ENCODE measurements around the gene FBXO41.

FBXO41 gene

DNA sequence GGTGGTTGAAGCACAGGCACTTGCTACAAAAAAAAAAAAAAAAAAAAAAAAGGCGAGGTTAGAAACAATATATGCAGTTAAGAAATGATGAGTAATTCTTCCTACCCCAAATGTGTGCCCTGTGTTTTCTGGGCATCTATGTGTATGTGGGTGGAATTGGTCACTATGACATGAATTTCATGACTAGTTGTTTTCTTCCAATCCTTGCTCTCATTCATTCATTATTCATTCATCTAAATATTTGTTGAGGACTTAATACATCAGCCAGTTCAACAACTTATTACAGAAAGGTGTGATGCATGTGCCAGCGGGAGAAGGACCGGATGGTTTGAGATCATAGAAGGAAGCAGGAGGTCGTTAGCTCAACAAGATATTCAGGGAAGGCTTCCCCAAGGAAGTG lies 17.4 kb upstream of the FBXO41 start:
- TF ChIP-seq, protein P1, sequence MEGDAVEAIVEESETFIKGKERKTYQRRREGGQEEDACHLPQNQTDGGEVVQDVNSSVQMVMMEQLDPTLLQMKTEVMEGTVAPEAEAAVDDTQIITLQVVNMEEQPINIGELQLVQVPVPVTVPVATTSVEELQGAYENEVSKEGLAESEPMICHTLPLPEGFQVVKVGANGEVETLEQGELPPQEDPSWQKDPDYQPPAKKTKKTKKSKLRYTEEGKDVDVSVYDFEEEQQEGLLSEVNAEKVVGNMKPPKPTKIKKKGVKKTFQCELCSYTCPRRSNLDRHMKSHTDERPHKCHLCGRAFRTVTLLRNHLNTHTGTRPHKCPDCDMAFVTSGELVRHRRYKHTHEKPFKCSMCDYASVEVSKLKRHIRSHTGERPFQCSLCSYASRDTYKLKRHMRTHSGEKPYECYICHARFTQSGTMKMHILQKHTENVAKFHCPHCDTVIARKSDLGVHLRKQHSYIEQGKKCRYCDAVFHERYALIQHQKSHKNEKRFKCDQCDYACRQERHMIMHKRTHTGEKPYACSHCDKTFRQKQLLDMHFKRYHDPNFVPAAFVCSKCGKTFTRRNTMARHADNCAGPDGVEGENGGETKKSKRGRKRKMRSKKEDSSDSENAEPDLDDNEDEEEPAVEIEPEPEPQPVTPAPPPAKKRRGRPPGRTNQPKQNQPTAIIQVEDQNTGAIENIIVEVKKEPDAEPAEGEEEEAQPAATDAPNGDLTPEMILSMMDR (IDR thresholded peaks at IDR 0.05): no peak

DNA sequence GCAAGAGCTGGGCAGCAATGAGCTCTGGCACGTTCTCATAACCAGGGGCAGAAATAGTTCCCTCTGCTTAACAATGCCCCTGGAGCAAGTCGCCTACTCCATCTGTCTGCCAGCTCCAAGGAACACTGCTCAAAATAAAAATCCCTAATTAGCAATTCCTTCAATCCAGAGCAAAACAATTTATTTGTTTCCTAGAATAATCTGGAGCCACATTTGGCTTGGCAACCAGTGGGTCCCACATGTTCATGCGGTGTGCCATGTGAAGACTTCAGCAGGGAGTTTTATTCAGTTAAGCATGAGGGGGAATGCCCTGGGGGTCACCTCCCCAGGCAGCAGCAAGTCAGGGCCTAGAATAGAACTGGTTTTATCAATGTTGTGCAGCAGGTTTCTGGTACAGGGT lies 16.6 kb upstream of the FBXO41 start:
- TF ChIP-seq, protein P1 (IDR thresholded peaks at IDR 0.05): no peak

DNA sequence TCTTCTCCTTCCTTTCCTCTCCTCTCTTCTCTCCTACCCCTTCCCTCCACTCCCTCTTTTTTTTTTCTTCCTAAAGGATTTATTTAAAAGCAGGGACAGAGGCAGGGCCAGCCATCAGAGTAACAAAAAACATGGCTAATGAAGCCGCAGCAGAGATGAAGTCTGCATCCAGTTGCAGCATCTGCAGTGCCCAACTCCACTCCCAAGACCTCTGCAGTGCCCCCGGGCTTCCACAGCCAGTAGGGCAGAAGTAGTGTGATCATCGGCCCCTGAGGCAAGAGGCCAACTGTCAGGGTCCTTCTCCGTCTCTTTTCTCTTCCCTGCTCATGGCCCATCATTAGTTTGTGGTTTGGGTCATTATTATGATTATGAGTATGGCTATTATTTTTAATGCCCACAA lies 13.3 kb upstream of the FBXO41 start:
- TF ChIP-seq, protein P1 (IDR thresholded peaks at IDR 0.05): no peak

DNA sequence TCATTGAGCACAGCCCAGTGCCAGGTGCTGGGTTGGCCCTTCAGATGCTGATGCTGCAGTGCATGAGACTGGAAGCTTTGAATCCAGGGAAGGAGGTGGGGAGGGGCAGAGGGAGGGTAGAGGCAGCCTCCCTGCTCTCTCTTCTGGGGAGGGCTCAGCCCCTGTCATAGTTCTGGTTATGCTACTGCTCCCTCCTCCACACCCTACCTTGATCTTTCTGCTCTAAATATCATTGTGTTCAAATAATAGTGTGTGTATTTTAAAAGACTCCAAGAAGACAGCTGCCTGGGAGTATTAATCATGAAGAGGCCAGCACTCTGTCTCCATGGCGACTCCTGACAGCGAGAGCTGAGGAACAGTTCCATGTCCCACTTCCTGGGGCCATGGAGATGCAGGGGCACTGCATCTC lies 12.9 kb upstream of the FBXO41 start:
- TF ChIP-seq, protein P1 (IDR thresholded peaks at IDR 0.05): no peak

DNA sequence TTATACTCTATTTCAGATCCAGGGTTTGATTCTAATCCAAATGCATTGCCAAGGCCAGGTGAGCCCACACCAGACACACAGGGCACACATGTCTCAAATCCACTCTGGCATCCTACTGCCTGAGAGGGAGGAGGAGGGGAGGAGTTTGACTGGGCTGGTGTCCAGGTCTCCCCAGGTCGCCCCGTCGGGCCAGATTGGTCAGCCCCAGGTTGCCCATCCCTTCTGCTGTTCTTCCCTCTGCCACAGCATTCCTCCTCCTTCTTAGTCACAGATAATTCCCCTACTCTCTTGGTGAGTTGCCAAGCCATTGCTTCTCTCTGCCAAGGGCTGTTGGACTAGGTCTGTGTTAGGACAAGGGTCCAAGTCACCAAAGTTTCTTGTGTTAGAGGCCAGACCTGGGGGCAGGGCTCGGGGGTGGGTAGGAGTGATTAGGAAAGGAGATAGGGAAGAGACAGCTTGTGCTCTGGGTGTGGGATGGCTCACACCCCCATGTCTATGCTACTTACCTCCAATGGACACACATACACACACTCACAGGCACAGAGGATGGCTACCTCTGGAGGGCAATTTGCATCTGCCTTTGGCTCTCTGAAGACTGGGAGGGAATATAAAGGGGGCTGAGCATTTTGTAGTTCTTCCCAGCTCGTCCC lies 11.6 kb upstream of the FBXO41 start:
- TF ChIP-seq, protein P1 (IDR thresholded peaks at IDR 0.05): no peak

DNA sequence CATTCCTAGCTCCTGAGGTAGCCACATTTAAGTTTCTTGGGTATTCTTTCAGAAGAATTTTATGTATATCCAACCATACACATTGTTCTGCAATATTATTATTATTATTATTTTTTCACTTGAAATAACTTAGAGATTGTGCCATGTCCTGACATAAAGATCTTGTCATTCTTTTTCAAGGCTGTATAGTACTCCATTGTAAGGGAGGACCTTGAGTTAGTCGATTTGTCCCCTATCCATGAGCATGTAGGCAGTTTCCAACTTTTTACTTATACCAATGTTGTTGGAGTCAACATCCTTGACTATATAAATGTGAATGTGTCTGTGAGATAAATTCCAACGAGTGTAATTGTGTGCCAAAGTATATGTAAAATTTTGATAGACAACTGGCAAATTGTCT lies 10.0 kb upstream of the FBXO41 start:
- TF ChIP-seq, protein P1 (IDR thresholded peaks at IDR 0.05): no peak

DNA sequence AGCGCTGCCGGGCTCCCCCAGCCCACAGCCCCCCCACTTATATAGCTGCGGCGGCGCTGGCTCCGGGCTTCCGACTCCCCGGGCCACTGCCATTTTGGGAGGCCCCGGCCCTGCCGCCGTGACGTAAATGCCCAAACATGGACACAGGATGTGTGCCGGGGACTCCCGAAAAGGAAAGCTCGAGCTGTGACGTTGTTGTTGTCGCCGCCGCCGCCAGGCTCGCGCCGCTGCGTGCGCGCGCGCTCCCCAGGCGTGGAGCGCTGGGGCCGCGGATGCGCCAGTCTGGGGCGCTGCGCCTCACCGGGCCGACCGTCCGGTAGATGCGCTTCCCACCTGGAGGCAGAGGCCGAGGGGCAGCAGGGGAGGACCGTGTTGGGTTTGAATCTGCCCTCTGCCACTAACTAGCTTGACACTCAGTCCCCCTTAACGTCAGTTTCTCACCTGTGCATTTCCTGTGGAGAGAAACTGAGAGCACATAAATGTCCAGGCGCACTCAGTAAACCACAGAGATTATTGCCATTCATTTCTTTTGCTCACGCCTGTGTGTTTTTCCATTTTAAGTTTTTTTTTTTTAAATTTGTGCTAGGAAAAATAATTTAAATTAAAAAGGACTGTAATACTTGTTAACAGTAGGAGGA lies 9.4 kb upstream of the FBXO41 start, which contains the start of gene EGR4:
Gene EGR4 (minus strand): TSS at position 15 of the 638 bp plus-strand sequence. CDS start 231 bp downstream, outside the sequence.
- TF ChIP-seq, protein P1 (IDR thresholded peaks at IDR 0.05): no peak

Measured in LNCAP (cell line).